Activated gamma-delta T cell treated with anti-CD3 and anti-CD28 coated beads, Interleukin-2, amount 50 U/mL, for 16 hours (primary cell): ENCODE measurements around the gene TFPI2.

Source experiments
- DNase-seq: peaks from one replicate; pipeline ENCODE4 v3.0.0-alpha.2; 2020; ENCODE audit warnings: low read depth

The TFPI2 gene

DNA sequence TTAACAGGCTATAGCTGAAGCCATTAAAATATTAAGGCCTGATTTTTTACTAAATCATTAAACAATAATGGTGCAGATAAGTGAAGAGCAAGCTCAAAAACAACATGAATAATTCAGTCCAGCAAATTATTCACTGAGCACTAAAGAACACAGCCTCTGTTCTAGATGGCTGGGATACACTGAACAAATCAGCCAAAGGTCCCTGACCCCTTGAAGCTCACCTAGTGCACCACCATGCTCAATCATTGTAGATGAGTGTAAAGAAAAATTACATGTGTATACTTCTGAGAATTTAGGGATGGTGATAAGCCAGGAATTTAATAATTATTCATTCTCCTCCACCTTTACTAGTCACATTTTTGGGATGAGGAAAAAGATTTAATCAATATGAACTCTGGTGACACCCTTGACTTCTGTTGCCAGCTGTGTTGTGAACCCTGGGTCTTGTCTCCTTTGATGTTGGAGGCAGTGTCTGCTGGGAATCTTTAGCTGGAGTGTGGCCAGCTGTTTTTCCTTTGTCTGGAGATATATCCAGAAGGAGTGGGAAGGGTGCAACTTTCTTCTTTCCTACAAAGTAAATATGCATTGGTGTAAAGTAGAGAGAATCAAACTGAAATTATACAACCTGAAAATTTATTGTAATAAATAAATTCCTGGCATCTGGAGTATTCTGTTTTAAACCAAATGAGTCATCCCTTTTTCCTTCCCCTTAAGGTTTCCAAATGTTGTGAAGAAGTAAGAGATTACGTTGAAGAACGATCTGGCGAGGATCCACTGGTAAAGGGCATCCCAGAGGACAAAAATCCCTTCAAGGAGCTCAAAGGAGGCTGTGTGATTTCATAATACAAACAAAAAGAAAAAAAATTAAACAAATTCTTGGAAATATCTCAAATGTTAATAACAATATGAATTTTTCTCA is 19.8 kb upstream of the TFPI2 start:
- no peak for DNase-seq

DNA sequence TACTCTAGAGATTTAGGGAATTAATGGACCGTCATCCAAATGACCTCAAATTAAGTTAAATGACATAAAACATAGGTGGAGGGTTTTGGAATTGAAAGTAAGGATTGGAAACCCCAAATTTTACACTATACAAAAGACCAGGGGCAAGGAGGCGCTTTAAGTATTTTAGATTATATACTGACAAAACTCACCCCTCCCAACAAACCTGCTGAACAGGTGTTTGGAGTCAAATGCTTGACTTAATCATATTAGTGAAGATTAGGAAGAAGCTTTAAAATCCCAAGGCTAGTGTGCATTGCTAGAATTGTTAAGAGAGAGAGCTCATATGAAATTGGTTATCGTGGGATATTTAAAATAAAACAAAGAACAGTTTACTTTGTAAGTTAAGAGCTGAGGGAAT is 15.7 kb upstream of the TFPI2 start, which contains the start of gene GNGT1:
GNGT1 (plus strand) TSS at position 301 of the 400 bp plus-strand sequence. CDS start 180 bp downstream, outside the sequence.
- DNase-seq = no peak

DNA sequence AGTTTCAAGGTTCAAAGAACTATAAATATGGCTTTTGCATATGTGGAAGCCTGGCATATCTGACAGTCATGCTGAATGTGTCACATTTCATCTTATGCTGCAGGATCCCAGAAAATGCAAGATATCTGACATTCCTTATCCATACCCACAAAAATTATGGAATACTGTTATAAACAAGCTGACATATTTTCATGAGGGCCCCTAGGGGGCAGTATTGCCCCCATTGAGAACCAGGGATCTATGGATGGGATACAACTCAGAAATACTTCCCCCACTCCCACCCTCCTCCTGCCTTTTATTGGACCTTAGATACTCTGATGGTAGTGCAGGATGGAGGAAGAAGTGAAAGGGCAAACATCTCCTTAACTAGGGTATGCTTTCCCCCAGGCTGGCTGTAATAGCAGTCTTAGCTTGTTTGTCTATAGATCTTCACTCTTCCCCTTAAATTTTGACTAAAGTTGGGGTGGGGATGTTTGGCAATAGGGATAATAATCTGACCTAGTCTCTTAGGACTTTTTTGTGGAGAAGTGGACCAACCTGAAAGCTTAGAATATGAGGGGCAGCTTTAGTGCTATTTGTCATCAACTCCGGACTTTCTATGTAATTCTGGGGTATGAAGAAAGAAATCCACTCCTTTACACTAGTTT is 12.3 kb upstream of the TFPI2 start:
- no peak for DNase-seq

DNA sequence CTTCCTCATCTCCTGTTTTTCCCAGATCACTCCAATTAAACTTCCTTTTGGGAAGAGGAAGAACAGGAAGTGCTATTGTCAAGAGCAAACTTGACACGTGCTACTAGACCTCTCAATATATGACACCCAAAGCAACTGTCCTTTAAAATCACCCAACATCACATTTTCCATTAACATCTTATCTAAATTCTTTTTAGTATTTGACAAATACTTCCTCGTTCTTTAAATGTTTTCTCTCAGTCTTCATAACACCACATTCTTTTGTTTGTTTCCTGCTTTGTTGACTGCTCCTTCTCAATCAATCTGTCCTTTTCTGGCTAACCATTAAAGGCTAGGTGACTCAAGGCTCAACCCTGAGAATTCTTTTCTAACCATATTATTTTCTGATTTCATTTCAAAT is 7.1 kb upstream of the TFPI2 start:
- no peak for DNase-seq

DNA sequence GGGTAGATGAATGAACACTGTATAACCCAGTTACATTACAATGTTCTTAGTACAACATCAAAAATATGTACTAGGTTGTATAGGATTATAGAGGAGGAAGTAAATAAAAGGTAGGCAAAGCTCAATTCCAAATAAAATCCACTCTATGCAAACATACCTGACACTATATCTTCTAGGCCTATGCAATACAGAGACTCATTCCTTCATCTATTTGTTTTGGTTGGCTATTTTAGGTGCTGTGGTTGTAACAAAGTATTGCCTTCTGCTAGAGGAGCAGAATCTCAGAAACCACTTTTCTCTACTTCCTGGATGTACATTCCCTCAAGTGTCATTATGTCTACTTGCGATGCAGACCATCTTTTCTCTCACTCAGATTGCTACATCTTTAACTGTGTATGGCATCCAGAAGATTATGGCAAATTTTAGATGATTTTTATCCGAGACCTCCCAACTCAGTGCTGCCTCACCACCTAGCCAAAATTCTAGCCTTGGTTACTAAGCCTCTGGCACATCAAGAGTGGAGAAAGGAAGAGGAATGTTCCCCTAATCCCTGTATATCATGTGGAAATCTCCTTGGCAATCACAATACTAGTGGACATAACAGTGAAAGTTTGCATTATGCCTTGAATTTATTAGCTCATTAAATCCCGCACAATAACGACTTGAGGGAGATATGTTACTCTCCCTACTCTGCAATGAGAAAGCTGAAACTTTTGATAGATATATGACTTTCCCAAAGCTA is 5.5 kb upstream of the TFPI2 start:
- no peak for DNase-seq

DNA sequence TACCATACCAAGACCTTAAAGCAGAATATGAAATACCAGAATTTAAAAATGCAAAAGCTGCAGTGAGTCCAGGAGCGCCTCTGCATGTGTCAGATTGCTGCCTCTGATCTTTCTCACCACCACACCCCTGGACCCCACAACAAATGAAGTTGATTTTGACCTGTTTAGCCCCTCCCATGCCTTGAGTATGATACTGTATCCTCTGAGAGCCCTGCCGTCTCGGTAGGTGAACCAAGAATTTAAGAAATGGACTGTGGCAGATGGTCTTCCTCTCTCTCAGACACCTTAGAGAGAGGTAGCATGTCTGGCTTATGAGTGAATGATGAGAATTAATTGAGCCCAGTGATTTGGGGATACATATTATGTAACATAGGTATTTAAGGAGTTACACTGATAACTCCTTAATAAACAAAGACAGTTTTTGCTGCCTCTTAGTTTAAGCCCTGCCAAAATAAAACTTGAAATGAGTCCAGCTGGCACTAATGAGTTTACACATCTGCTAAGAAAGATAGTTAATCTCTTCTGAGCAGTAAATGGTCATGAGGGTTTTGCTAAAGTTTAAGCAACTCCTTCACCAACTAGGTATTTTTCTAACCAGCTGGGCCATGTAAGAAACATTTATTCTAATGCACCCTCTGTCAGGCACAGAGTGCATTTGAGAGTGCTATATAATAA is 4.5 kb upstream of the TFPI2 start:
- DNase-seq = no peak

DNA sequence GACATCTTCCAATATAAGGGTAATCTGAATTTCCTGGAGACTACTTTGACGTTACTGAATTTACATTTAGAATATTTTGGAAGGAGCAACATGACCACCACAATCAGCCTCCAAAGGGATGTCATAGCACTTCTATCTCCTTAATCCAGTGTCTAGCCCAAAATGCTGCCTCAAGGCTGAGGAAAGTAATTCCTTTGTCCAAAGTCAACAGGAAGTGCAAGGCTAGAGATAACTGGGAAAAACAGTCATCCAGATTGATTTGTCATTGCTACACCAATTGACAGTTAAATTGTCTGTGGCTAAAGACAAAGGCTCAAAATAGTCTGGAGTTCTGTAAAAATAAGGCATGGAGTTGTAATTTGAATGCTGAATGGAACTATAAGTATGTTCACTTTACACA is 3.9 kb upstream of the TFPI2 start:
- DNase-seq = no peak

DNA sequence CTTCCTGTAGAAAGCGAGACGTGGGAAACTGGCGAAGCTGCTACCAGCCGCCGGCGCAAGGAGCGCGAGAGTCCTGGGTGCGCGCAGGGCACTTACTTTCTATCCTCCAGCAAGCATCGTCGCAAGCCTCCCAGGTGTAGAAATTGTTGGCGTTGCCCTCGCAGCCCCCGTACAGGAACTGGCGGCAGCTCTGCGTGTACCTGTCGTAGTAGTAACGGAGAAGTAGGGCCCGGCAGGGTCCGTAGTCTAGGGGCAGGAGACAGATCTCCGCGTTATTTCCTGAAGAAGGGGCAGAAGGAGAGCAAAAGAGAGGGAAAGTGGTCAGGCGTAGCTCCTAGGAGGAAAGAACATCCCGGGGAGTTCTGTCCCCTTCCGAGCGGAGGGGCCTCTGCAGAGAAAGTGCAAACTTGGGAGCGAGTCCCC is 501 bp downstream of the TFPI2 start:
- DNase-seq = no peak

DNA sequence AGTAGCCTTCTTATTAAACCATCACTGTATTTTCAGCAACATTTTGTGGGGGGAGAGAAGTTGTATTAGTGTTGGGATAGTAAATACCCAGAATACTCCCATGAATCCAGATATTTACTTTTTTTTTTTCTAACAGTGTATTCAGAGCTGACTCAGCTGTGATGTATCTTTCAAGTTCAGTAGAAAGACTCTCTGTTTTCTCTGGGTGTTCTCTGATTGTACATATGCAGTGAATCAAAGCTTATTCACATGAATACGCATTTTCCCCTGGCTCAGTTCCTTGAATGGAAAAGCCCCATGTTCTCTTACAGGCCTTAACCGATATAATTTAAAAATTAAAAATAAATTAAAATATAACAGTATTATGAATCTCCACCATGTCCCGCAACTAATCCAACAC is 1.3 kb downstream of the TFPI2 start:
- DNase-seq = no peak

DNA sequence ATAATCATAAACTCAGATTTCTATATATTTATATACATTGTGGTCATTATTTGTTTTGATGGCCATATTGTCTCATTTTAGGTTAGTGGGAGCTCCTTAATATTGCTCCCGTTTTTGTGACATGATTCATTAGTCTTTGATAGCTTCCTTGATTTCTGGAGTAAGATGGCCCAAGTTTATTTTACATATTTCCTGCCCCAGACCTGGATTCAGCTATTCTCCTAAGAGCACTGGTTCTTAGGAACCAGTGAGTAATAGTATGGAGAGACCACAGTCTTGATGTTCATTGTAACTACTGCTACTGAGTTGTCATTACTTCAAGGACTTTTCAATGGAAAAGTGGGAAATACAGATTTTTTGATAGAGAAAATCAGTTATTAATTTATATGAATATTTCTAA is 6.0 kb downstream of the TFPI2 start:
- DNase-seq = no peak

DNA sequence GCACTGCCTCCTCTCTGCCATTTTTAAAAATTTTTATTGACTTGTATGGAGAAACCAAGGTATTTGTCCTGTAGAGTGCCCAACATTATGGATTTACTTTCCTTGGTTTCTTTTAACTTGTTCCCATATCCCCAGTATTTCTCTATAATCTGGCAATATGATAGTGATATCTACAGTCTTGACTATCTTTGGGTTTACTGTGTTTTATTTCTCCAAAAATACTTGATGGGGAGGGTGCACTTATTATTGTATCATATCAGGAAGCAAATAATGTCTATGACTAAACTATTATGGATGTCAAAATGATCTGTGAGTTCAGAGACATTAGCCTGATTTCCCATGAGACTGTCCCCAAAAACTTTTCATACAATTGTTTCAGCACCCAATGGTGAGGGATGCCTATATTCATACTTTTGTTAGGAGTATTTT is 6.6 kb downstream of the TFPI2 start:
- DNase-seq = no peak

DNA sequence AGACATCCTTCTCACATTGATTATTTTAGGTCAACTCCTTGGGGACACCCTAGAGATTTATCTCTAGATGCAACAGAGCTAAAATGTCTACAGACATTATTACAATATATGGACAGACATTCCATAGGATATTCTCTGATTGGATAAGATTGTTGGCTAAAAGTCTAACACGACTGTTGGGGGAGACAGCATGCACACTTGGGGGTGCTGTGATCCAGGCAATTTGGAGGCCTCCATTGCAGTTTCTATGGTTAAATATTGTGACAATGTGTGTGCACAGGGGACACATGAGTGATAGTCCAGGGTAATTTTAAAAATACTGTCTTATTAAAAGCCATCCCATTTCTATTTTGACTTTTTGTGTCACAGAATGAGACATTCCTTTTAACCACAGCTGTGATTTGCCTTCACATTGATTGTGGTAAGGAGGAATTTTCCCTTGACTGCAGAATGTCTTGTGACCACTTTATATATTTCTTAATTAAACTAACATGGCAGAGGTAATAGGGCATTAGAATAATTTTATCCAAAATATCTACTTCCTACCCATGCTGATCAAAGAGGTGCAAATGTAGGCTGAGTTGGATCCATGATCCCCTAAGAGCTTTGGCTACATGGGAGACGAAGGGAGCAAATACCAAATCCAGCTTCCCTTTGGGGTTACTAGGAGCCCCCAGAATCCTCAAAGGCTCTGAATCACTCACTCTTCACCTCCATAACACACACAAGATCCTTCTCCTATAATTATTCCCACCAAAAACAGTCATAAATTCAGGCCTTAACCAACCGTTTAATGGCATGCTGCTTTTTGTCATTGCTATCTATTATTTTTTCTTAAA is 7.3 kb downstream of the TFPI2 start:
- no peak for DNase-seq

DNA sequence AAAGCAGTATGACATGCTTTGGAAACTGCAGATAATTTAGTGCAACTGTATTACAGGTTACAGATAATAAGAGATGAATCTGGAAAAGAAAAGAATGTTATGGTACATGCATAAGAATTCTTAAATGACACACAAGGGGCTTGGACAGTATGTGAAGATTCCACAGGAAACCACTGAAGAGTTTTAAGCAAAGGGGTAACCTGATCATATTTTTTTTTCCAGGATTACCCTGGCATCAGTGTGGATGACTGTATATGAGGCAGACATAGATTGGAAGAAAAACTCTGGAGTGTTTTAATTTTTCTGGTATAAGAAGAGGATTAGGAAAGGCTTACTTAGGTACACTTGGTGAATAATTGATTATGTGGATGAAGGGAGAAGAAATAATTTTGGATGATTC is 8.1 kb downstream of the TFPI2 start:
- no peak for DNase-seq

DNA sequence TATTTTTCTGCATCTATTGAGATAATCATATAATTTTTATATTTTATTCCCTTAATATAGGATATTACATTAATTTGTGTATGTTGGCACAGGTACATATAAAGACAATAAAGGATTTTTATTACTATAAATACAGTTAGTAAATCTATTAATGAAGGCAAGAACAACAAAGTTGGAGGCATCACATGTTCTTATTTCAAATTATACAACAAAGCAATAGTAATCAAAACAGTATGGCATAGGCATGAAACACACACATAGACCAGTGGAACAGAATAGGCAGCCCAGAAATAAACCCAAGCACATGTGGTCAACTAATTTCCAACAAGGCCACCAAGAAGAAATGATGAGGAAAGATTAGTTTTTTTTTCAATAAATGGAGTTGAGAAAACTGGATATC is 11.2 kb downstream of the TFPI2 start:
- DNase-seq = no peak

DNA sequence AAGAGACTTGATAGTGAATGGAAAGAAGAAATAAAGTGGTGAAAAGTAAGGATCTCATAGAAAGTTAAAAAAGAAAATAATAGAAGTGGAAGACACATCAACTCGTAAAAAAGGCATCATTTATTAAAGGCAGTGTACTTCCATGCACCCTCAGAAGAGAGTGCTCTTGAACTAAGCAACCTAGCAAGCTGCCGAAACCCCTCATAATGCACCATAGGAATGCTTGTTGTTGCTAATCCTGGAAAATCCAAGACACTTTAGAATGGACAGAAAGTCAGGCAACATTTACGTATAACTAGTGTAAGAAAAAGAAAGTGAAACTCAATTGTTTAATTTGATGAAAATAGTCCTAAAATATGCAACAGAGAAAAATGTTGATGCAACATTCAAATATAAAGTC is 12.8 kb downstream of the TFPI2 start:
- no peak for DNase-seq

DNA sequence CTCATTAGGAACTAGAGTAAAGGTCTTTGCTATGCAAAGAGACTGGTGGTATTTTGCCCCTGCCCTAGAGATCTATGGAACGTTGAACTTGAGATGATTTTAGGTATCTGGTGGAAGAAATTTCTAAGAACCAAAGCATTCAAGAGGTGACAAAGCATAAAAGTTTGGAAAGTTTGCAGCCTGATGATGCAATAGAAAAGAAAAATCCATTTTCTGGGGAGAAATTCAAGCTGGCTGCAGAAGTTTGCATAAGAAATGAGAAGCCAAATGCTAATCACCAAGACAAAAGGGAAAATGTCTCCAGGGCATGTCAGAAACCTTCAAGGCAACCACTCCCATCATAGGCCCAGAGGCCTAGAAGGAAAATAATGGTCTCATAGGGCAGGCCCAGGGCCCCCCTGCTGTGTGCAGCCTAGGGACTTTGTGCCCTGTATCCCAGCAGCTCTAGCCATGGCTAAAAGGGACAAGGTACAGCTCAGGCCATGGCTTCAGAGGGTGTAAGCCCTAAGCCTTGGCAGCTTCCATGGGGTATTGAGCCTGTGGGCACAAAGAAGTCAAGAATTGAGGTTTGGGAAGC is 16.5 kb downstream of the TFPI2 start:
- DNase-seq = no peak

DNA sequence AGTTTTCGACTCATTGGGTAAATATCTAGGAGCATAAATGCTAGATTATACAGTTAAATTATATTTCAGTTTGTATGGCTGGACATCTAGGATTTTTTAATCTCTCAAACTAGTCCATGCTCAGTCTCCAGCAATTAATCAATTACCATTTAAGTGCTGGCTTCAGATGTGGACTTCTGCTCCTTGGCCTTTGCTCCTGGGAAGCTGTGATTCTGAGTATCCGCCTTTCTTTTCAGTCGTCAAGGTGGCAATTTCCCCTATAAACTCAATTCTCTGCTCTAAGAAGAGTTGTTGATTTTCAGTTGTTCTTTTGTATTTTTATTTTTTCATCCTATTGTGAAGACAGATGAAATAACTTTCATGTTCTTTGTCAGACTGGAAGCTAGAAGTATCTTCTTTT is 23.7 kb downstream of the TFPI2 start:
- no peak for DNase-seq

DNA sequence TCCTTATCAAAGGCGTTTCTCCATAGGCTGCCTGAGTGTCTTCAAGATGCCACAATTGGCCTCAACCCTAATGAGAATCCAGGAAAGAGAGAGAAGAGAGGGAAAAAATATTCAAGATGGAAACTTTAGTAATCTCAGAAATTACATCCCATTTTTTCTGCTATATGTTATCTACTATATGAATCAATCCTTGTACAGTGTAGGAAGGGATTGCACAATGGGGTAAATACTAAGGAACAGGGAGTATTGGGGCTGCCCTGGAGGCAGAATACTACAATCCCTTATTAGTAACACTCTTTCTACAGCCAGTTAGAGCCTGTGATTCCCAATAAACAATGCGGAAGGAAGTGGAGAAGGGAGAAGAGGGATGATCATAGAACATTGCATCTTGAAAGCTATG is 27.9 kb downstream of the TFPI2 start:
- DNase-seq = no peak

DNA sequence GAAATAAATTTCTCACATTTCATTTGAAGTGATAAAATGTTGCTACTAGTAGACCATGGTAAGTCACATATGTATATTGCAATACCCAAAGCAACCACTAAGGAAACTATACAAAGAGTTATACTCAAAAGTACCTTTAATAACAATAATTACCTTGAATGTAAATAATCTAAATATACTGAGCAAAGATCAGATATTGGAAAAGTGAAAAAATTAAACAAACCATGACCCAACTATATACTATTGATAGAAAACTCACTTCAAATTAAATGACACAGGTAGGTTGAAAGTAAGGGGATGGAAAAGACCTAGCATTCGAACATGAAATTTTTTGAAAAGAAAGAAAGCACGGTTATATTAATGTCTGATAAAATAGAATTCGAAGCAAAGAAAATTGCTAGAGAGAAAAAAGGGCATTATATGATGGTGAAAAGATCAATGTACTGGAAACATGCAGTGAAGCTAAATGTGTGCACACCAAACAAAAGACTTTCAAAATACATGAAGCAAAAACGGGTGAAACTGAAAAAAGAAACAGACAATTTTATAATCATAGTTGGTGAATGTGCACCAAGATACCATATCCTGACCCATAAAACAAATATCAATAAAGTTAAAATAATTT is 29.1 kb downstream of the TFPI2 start:
- DNase-seq = no peak

DNA sequence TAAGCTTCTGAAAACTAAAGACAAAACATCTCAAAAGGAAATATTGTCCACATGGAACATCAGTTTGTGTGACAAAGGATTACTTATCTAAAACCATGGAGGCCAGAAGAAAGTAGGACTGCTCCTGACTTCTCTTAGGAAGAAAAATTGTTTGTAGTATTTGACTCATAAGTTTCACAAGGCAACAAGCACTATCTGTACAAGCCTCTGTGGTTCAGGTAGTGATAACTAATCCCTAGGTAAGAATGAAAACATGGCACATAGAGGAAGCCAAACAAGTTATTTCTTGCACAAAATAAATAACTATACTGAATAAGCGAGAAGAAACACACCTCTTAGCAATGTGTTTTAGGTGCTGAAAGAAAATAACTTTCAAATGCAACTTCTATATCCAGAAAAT is 30.3 kb downstream of the TFPI2 start:
- DNase-seq = no peak
